Thymus (tissue), 11 donors: Measurements from ENCODE around the gene NFYA. TPM values are rescaled to one million over a fixed set of nuclear protein-coding genes. Genes with fewer than 3 reads are reported as not detected.

Source experiments
- DNase-seq, 9 donors: peaks; one replicate each; pipeline ENCODE4 v3.0.0-alpha.2; 2013; ENCODE audit warnings: low spot score in 9 of 9, low read depth in 6 of 9, missing footprints in 1 of 9
- H3K27ac ChIP-seq, 2 donors: one replicate each; pipeline ENCODE4 v1.5.1; 2013; ENCODE audit warnings: control low read depth in 1 of 2, low read depth in 1 of 2, low read length in 1 of 2, mild to moderate bottlenecking in 1 of 2, moderate library complexity in 1 of 2
- H3K27me3 ChIP-seq, 2 donors: one replicate each; pipeline ENCODE4 v1.5.1; 2013; ENCODE audit warnings: low read length in 1 of 2; ENCODE audit not compliant: control insufficient read depth in 2 of 2, insufficient read depth in 1 of 2
- H3K36me3 ChIP-seq, 2 donors: one replicate each; pipeline ENCODE4 v1.5.1; 2013; ENCODE audit warnings: low read length in 1 of 2, mild to moderate bottlenecking in 1 of 2, moderate library complexity in 1 of 2; ENCODE audit not compliant: control insufficient read depth in 2 of 2, insufficient read depth in 2 of 2
- H3K4me1 ChIP-seq, 2 donors: one replicate each; pipeline ENCODE4 v1.5.1; 2013; ENCODE audit warnings: low read length in 2 of 2; ENCODE audit not compliant: control insufficient read depth in 2 of 2, insufficient read depth in 2 of 2
- H3K4me3 ChIP-seq, 2 donors: one replicate each; pipeline ENCODE4 v1.5.1; 2013; ENCODE audit warnings: low read length in 2 of 2, control low read depth in 1 of 2, mild to moderate bottlenecking in 1 of 2
- H3K9me3 ChIP-seq, 2 donors: one replicate each; pipeline ENCODE4 v1.5.1; 2013; ENCODE audit warnings: low read length in 1 of 2, mild to moderate bottlenecking in 1 of 2; ENCODE audit not compliant: control insufficient read depth in 2 of 2, insufficient read depth in 1 of 2
- WGBS: extraction: QIAGEN DNeasy Blood & Tissue Kit; methylation state at CpG from one replicate; pipeline ENCODE4 v1.1.7; 2013; 5-methylcytosine and 5-hydroxymethylcytosine counted together
- polyA plus RNA-seq: library from polyadenylated mRNA; stranded (reverse); fragments of 200-250 nt; gene quantifications from one replicate; pipeline ENCODE4 v1.2.3, GENCODE V29; 2013
- total RNA-seq: library from RNA; stranded (reverse); fragments of 120-200 nt; gene quantifications from one replicate; pipeline ENCODE4 v1.2.4, GENCODE V29; 2013
- donor health status: healthy.

Gene NFYA
- total and polyA plus RNA-seq, 2 donors = 19.3 to 19.7 TPM

DNA sequence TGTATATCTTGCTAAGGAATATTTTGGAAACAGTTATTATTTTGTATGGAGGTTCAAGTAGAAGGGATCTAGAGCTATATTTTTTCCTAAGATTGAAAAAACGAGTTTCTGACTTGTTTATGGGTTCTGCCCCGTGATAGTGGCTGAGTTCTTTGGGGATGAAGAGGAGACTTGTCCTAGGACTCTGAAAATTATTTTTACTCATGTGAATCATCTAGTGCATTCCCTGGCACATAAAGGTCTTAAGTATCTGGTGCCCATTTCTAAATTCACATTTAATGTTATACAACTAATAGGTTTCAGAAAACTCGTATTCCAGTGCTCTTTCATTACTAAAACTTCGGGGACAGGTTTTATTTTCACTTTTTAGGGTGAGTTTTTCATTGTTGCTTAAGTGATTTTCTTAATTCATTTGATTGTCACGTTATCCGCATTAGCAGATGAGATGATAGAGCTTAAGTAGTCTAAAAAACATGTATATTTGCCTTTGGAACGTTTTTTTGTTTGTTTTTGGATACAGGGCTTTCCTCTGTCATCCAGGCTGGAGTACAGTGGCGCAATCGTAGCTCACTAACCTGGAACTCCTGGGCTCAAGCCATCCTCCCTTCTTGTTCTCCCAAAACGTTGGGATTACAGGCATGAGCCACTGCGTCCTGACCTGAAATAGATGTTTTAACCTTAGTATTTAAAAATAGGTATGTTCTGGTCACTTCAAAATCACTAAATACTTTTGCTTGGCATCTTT, 2.1 kb downstream of the NFYA start:
- 80% methylated on average over 11 of the region's 11 CpGs for WGBS
- Histone ChIP-seq H3K4me1 (peaks cover 17 to 25% of the 10 kb centered on the region in 2 donors), H3K27ac (peak overlapping the region in 1 of 2 donors; percentile 99), H3K4me3 (peak overlapping the region; percentile 76 to 93), H3K36me3 (peaks cover 2 to 15% of the 10 kb centered on the region in 2 donors), H3K27me3 (no peaks in the 10 kb centered on the region), H3K9me3 (no peaks in the 10 kb centered on the region)
- DNase-seq = no peak

DNA sequence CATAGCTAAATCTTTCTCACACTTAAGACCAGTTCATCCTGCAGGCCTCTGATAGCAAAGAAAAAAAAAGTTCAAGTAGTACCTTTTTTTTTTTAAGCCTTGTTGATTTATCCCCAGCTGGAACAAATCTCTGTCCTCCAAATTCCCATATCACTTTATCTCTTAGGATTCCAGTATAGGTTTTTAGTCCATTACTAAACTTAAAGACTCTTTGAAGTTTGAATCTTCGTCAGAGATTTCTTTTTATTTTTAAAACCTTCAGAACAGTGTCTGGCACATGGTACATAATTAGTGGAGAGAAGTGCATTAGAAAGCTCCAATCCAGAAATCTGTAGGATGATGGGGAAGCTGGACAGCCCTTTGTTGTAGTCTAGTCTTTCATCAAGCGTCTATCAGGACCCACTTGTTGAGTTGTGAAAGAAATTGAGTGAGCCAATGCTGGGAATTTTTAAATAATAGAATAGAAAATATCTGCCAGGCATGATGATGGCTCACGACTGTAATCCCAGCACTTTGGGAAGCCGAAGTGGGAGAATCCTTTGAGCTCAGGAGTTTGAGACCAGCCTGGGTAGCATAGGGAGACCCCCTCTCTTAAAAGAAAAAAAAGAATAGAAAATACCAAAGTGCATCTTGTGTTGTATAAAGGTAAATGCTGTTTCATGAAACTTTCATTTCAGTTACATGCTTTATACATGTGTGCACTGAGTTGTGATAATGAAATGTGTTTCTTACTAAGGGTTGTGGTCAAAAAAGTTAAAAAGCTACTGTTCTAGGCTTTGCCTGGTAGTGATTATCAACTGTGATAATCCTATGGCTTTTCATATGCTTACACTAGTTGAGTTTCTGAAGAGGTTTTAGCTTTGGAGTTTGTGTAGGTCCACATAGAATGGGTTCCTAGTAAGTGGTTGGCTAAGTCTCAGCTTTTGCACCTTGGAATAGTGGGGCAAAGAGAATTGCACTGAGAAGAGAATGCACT, 3.2 kb downstream of the NFYA start:
- no peak for DNase-seq
- Histone ChIP-seq H3K27ac (no peak overlapping the region), H3K36me3 (peaks cover 9 to 22% of the 10 kb centered on the region in 2 donors), H3K9me3 (no peaks in the 10 kb centered on the region), H3K4me3 (no peak overlapping the region), H3K4me1 (peaks cover 19 to 23% of the 10 kb centered on the region in 2 donors), H3K27me3 (no peaks in the 10 kb centered on the region)
- WGBS = 92% methylated on average over 4 of the region's 4 CpGs

DNA sequence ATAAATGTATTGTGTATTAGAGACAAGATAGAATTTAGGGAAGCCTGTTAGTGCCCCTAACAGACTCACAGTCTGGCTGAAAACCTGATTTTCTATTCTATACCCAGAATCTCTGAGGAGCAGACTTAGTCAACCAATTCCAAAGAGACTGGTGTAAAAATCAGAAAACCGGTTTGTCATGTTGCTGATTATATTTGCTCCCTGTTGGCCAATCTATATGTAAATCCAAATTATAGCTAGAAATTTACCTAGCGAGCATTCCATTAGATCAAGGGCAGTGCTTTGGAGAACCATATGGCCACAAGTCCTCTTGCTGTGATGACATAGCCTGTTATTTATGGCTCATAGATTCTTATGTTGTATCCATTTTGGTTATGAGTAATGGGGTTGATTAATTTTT, 4.8 kb downstream of the NFYA start:
- H3K27ac ChIP-seq = no peak overlapping the region
- 98% methylated on average over 2 of the region's 2 CpGs for WGBS
- DNase-seq = no peak
- peaks cover 9 to 33% of the 10 kb centered on the region in 2 donors for H3K36me3 ChIP-seq
- no peaks in the 10 kb centered on the region for H3K27me3 ChIP-seq
- H3K4me3 ChIP-seq = no peak overlapping the region
- no peaks in the 10 kb centered on the region for H3K9me3 ChIP-seq
- H3K4me1 ChIP-seq = peaks cover 16 to 20% of the 10 kb centered on the region in 2 donors

DNA sequence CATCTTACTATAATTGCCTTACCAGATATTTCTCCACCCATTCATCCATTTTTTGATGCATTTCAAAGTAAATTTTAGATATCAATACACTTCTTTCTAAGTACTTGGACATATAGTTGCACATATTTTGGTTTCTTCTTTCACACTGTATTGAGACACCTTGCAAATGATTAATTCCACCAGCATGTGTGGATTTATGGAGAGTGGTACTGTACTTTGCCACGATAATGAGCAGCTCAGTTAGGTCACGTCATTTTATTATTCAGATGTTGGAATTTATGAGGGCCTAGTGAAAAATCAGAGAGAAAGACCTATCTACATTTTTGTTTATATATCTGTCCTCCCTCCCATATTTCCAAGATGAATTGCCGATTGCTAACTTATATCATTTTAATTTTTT, 5.3 kb downstream of the NFYA start:
- H3K9me3 ChIP-seq = no peaks in the 10 kb centered on the region
- H3K4me3 ChIP-seq = no peak overlapping the region
- DNase-seq = no peak
- H3K36me3 ChIP-seq = peaks cover 9 to 37% of the 10 kb centered on the region in 2 donors
- over 99% methylated on average over 3 of the region's 3 CpGs for WGBS
- no peak overlapping the region for H3K27ac ChIP-seq
- no peaks in the 10 kb centered on the region for H3K27me3 ChIP-seq
- peaks cover 16 to 20% of the 10 kb centered on the region in 2 donors for H3K4me1 ChIP-seq

DNA sequence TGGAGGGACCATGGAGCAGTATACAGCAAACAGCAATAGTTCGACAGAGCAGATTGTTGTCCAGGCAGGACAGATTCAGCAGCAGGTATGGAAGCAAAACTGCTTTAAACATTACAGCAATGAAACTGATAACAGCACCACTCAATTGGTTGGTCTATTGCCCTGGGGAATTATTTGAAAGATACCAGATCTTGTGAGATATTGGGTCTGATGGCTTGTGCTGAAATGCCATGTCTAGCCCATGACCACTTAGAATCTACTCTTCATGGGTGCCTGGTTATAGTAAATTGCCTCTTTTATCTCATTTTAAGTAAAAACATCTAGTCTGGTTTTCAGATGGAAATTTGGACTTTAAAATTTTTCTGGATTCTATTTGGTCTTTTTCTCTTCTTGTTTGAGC, 6.3 kb downstream of the NFYA start:
- no peak for DNase-seq
- H3K9me3 ChIP-seq = no peaks in the 10 kb centered on the region

DNA sequence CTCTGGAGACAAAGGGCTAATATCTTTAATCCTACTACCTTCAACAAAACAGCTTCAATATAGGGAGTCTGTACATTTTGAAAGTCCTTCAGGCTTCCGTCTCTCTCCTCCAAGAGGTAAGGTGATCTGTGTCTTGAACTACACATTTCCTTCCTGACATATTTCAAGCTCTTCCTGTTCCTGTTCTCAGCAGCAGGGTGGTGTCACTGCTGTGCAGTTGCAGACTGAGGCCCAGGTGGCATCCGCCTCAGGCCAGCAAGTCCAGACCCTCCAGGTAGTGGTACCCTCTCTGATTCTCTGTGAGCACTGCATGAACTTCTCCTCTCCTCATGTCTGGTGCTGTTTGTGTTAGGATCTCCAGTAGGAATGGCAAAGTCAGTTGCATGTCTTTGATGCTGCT, 7.8 kb downstream of the NFYA start:
- Histone ChIP-seq H3K36me3 (peaks cover 15 to 60% of the 10 kb centered on the region in 2 donors), H3K4me3 (no peak overlapping the region), H3K27ac (peak overlapping the region in 1 of 2 donors; percentile 25), H3K9me3 (no peaks in the 10 kb centered on the region), H3K4me1 (peaks cover 6 to 10% of the 10 kb centered on the region in 2 donors), H3K27me3 (no peaks in the 10 kb centered on the region)
- 90% methylated on average over 2 of the region's 2 CpGs for WGBS
- DNase-seq = peak in 2 of 9 donors; percentile 28 to 34

More for the DNA sequence above, 6.3 kb downstream of the NFYA start:
- H3K36me3 ChIP-seq = peaks cover 12 to 47% of the 10 kb centered on the region in 2 donors
- H3K27ac ChIP-seq = no peak overlapping the region
- 98% methylated on average over 1 of the region's 1 CpG for WGBS
- no peaks in the 10 kb centered on the region for H3K27me3 ChIP-seq
- H3K4me1 ChIP-seq = peaks cover 14 to 18% of the 10 kb centered on the region in 2 donors
- no peak overlapping the region for H3K4me3 ChIP-seq

DNA sequence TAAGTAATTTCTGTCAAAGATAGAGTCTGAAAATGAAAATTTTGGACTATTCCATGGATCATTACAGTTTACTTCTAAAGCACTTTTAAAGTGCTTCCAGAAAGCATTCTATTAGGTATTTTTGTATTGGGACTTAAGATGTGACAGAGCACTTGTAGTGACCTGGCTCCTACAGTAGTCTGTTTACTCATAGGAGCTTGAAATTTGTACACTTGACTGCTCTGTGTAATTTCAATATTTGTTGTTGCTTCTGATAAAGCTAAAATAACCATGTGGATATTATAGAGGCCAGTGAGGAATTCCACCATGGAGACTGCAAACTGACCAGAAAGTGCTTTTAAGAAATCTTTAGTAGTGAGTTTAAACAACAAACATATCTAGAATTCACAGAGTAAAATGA, 10.3 kb downstream of the NFYA start:
- H3K9me3 ChIP-seq = no peaks in the 10 kb centered on the region
- no peak overlapping the region for H3K4me3 ChIP-seq
- H3K4me1 ChIP-seq = peaks cover 0 to 3% of the 10 kb centered on the region in 2 donors
- peaks cover 18 to 73% of the 10 kb centered on the region in 2 donors for H3K36me3 ChIP-seq
- H3K27me3 ChIP-seq = no peaks in the 10 kb centered on the region
- no peak for DNase-seq
- H3K27ac ChIP-seq = no peak overlapping the region

DNA sequence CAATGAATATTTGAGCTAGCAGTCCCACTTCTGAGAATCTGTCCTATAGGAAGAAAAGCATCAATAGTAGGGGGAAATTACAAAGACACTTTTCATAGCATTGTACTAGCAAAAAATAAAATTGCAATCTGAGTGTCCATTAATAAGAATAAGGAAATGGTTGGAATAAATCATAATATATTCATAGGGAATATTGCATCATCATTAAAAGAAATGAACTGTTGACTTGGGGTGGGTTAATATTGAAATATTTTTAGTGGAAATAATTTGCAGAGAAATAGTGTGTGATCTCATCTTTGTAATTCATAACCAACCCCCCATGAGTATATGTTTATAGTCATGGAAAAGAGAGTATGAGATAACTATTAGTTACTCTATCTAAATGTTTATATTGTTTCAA, 12.4 kb downstream of the NFYA start:
- DNase-seq = no peak

DNA sequence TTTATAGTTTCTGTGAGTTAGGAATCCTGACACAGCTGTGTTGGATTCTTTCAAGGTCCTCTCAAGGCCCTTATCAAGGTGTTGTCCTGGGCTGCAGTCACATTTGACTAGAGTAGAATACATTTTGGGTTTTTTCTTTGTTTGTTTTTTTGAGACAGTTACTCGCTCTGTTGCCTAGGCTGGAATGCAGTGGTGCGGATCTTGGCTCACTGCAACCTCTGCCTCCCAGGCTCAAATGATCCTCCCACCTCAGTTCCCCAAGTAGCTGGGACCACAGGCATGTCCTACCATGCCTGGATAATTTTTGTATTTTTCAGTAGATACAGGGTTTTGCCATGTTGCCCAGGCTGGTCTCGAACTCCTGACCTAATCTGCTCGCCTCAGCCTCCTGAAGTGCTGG, 15.7 kb downstream of the NFYA start:
- Histone ChIP-seq H3K36me3 (peaks cover 48 to 75% of the 10 kb centered on the region in 2 donors), H3K4me1 (no peaks in the 10 kb centered on the region), H3K27ac (no peak overlapping the region), H3K9me3 (no peaks in the 10 kb centered on the region), H3K4me3 (no peak overlapping the region), H3K27me3 (no peaks in the 10 kb centered on the region)
- 95% methylated on average over 4 of the region's 4 CpGs for WGBS
- no peak for DNase-seq

More for the DNA sequence above, 12.4 kb downstream of the NFYA start:
- Histone ChIP-seq H3K4me3 (no peak overlapping the region), H3K27ac (no peak overlapping the region), H3K27me3 (no peaks in the 10 kb centered on the region), H3K36me3 (peaks cover 29 to 69% of the 10 kb centered on the region in 2 donors), H3K4me1 (peaks cover 0 to 3% of the 10 kb centered on the region in 2 donors), H3K9me3 (no peaks in the 10 kb centered on the region)
